ENCODE measurements around the gene GPSM1.

GRCh38 chr9:136318776-136319241 lies 8.5 kb upstream of the GPSM1 start:
- no peak for TF ChIP-seq EZH2phosphoT487 (IDR thresholded peaks at IDR 0.05; ENCODE audit: low read depth)
- TF ChIP-seq CTCF (IDR thresholded peaks at IDR 0.05; ENCODE audit: low read depth, low read length): no peak
